HEK293 (cell line): ENCODE measurements around the gene OPRM1.

Experiments used
- CTCF ChIP-seq: fragments of 450-650 bp; formaldehyde crosslinking; IDR thresholded peaks from 2 replicates; pipeline ENCODE4 v1.5.1; 2016; ENCODE audit warnings: missing biosample characterization, missing genetic modification characterization
- TSHZ1 ChIP-seq: fragments of 450-650 bp; formaldehyde crosslinking; IDR thresholded peaks from 2 replicates; pipeline ENCODE4 v1.5.1; 2016; ENCODE audit warnings: missing biosample characterization, missing genetic modification characterization, borderline replicate concordance
- ZBTB10 ChIP-seq: fragments of 450-650 bp; formaldehyde crosslinking; IDR thresholded peaks from 2 replicates; pipeline ENCODE4 v1.5.1; 2016; ENCODE audit warnings: missing biosample characterization, missing genetic modification characterization
- ZFHX2 ChIP-seq: fragments of 450-650 bp; formaldehyde crosslinking; conservative IDR thresholded peaks from 2 replicates; pipeline ENCODE4 v1.5.1; 2016; ENCODE audit warnings: missing biosample characterization, missing genetic modification characterization
- ZNF184 ChIP-seq: fragments of 450-650 bp; IDR thresholded peaks from 2 replicates; pipeline ENCODE4 v1.5.1; 2018; ENCODE audit warnings: missing biosample characterization, mild to moderate bottlenecking, missing genetic modification characterization

- TF ChIP-seq ZBTB10 (tag by site-specific recombination) (no peak), ZFHX2 (tag by site-specific recombination) (no peak), CTCF (tag by site-specific recombination) (no peak), TSHZ1 (no peak), ZNF184 (tag by site-specific recombination) (no peak)
Measured at GRCh38 chr6:154071236-154071635, 32.2 kb downstream of the OPRM1 start.
